GM18909 (cell line): ENCODE measurements around the gene SLC29A1.
"Not testable (repeated sequence)": the region's sequence is repeated elsewhere in the genome, so short reads cannot be mapped to it uniquely, and the experiment has no call there.

Experiments used
- ATAC-seq: cut with Tn5 transposase; IDR thresholded peaks from one replicate; pipeline ENCODE4 v1.9.1; 2021; ENCODE audit warnings: mild to moderate bottlenecking; ENCODE audit not compliant: unreplicated experiment, poor library complexity

Gene SLC29A1

DNA sequence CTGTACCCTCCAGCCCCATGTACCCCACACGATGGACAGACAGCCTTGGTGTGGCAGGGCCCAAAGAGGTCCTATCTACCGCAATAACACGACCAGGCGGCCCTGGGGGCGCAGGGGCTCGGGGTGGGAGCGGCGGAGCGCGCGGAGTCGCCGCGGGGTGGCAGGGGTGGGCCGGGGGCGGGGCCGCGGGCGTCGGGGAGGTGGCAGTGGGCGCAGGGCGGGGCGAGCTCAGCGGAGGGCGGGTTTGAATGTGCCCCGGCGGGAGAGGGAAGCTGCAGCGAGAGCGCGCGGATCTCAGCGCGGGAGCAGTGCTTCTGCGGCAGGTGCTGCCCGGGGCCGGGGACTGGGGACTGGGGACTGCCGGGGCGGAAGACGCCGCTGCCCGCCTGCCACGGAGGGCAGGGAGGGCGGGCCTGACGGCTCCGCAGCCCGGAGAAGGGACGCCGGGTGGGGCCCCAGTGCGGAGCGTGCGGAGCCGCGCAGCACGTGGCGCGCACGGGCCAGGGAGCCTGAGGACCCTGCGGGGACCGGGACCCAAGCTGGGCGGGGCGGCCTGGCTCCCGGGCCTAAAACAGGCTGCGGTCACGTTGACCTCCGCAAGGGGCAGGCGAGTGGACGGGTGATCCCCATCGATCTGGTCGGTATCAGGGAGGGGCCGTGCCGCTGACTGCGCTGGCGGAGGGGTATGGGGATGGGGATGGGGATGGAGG is at the start of gene SLC29A1:
SLC29A1 (plus strand) TSS at position 277 of the 710 bp plus-strand sequence. CDS start 3,719 bp downstream, outside the sequence.
- peak; percentile 43 for ATAC-seq

DNA sequence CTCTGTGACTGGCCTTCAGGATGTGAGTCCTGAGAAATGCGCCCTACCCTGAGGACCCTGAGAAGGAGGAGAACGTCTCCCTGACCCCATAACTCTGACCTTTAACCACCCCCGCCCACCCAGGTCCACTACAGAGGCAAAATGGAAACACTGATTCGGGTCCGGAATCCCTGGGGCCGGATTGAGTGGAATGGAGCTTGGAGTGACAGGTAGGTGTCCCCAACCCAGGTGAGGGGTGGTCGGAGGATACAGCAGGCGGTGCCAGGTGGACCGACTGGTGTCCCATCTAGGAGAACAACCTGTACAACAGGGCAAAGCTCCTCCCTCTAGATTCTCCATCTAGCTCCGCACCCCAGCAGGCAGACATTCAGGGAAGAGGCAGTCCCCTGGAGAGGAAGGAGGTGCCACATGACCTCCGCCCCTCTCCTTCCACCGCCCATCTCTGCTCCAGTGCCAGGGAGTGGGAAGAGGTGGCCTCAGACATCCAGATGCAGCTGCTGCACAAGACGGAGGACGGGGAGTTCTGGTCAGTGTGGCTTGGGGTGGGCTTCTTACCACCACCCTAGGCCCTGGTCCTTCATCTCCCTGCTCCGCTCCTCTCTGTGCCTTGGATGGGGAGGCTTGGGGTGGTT is 47.1 kb upstream of the SLC29A1 start:
- no peak for ATAC-seq

DNA sequence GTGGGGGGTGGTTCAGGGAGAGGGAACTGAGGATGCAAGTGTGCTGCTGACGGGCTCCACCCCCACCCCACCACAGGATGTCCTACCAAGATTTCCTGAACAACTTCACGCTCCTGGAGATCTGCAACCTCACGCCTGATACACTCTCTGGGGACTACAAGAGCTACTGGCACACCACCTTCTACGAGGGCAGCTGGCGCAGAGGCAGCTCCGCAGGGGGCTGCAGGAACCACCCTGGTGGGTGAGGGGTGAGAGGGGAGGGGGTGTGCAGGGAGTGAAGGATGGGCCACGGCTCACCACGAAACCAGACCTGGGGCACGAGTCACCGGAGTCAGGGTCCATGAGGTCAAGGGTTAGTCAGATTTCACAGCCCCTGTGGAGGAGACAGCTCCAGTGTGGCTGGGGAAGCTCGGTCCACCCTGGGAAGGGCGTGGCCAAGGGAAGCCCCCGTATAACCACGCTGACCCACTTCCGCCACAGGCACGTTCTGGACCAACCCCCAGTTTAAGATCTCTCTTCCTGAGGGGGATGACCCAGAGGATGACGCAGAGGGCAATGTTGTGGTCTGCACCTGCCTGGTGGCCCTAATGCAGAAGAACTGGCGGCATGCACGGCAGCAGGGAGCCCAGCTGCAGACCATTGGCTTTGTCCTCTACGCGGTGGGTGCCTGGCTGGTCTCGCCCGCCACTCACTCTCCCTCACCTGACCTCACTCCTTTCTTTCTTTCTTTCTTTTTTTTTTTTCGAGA is 46.5 kb upstream of the SLC29A1 start:
- ATAC-seq, result peak; percentile 59

GRCh38 chr6:44177691-44178423 is 45.5 kb upstream of the SLC29A1 start:
- ATAC-seq, result no peak

DNA sequence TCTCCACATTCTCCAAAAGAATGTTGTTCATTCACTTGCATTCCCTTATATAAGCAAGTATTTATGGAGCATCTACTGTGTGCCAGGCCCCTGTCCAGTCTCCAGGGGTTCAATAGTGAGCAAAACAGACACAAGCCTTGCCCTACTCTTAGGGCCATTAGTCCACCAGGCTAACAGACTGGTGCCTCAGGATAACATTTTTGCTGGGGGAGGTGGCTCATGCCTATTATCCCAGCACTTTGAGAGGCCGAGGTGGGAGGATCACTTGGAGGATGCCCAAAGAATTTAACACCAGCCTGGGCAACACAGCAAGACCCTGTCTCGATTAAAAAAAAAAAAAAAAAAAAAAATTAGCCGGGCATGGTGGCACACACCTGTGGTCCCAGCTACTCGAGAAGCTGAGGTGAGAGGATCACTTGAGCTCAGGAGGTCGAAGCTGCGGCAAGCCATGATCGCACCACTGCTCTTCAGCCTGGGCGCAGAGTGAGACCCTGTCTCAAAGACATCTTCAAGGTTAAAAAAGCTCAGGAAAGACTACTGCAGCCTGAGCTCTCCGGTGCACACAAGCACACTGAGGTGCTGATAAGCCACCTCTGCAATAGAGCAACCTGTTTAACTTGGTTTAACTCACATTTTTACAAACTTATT is 44.8 kb upstream of the SLC29A1 start:
- ATAC-seq, result no peak

DNA sequence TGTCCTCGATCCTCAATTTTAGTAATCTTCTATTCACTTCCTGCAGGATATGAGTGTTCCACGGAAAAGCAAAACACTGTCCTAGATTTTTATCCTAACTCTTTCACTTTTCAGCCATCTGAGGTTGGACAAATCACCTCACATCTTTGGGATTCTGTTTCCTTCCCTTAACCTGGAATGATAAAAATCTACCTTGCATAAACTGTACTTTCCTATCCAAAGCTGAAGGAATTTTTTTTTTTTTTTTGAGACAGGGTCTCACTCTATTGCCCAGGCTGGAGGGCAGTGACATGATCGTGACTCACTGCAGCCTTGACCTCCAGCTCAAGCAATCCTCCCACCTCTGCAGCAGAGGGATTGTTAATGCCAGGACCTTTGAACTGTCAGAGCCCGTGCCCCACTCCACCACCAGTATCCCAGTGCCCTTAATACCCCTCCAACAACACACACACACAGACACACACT is 44.3 kb upstream of the SLC29A1 start:
- ATAC-seq, result no peak

DNA sequence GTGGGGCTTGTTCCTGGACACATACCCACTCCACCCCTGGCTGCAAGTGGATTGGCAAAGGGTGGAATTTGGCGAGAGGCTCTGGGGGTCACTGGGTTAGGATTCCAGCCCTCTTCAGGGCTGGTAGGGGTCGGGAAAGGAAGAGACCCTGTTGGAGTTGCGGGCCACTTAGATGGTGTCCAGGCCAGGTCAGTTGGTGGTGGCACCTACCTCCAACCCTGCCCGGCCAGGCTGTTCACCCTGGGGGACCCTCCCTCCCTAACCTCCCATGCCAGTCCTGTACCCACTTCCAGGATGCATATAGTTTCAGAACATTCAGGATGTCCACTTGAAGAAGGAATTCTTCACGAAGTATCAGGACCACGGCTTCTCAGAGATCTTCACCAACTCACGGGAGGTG is 43.7 kb upstream of the SLC29A1 start:
- ATAC-seq, result no peak

DNA sequence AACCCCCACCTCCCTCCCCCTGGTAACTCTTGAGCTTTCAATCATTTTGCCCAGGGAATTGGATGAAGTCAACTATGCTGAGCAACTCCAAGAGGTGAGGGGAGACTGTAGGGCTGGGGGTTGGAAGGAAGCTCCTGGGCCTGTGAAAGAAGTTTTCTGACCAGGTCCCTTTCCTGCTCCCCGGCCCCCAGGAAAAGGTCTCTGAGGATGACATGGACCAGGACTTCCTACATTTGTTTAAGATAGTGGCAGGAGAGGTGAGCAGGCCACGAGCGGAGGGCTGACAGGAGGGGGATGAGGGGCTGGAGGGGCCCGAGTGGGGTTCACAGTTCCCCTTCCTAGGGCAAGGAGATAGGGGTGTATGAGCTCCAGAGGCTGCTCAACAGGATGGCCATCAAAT is 43.0 kb upstream of the SLC29A1 start:
- ATAC-seq, result no peak

GRCh38 chr6:44180886-44181285 is 42.5 kb upstream of the SLC29A1 start:
- ATAC-seq, result no peak

DNA sequence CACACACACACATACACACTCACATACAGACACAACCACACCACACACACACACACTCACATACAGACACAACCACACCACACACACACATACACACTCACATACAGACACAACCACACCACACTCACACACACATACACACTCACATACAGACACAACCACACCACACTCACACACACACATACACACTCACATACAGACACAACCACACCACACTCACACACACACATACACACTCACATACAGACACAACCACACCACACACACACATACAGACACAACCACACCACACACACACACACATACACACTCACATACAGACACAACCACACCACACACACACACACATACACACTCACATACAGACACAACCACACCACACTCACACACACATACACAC is 41.6 kb upstream of the SLC29A1 start:
- not testable (repeated sequence) for ATAC-seq

DNA sequence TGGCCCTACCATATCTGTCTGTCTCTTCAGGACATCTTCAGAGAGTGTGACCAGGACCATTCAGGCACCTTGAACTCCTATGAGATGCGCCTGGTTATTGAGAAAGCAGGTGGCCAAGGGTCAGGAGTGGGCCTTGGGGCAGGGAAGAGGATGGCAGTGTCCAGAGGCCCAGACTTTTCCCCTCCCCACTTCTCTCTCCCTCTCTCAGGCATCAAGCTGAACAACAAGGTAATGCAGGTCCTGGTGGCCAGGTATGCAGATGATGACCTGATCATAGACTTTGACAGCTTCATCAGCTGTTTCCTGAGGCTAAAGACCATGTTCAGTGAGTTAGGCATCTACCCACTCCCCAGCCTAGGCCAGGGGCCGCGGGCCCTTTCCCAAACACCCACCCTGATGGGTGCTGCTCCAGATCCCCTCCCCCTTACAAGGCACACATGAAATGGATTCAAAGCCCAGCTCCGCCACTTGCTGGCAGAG is 40.4 kb upstream of the SLC29A1 start:
- ATAC-seq, result no peak

DNA sequence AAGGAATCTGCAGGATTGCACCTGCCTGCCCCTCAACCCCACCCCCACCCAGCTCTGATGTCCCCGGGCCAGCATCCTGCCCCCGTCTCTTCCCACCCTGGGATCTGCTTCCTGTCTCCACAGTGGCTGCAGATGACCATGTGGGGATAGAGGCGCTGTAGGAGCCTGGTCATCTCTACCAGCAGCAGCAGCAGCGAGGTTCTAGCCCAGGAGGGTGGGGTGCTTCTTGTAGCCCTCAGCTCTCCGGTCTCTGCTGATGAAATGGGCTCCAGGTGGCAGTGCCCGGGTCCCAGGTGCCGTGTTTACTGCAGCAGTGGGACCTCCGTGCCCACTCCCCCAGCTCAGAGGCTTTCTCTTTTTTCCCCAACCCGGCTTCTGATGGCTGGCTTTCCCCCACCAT is 39.6 kb upstream of the SLC29A1 start:
- ATAC-seq, result no peak

- ATAC-seq, result not testable (repeated sequence)
Observed at GRCh38 chr6:44185356-44185755, 38.0 kb upstream of the SLC29A1 start.

- ATAC-seq, result no peak
Observed at GRCh38 chr6:44185953-44186634, 37.3 kb upstream of the SLC29A1 start.

GRCh38 chr6:44186635-44187025 is 36.8 kb upstream of the SLC29A1 start:
- ATAC-seq, result no peak

DNA sequence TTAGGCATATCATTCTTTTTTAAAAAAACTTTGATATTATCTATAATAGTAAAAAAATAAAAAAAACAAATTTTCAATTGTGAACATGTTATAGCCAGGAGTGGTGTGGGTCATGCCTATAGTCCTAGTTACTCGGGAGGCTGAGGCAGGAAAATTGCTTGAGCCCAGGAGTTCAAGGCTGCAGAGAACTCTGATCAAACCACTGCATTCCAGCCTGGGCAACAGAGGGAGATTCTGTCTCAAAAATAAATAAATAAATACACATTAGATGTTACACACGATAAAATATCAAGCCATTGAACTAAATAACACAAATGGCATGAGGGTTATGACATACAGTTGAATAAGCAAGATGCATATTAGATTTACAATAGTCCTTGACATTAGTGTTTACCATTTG is 34.6 kb upstream of the SLC29A1 start:
- no peak for ATAC-seq

DNA sequence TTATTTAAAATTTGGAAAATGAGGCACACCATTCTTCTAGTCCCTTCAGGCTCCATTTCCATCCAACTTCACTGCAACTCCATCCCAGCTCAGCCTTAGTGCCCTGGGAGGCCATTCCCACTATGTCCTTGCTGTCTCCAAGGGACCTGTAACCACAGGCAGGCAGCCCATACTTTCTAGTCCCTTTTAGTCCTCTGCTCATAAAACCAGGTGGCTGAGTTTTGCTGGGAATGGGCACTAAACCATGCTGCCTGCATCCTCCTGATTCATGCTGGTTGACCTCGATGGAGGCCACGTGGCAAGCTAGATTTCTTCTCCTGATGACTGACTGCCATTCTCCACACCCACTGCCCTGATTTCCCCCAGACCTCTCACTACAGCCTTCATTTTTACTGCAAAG is 34.1 kb upstream of the SLC29A1 start:
- ATAC-seq, result no peak

GRCh38 chr6:44190715-44191114 is 32.7 kb upstream of the SLC29A1 start:
- no peak for ATAC-seq

DNA sequence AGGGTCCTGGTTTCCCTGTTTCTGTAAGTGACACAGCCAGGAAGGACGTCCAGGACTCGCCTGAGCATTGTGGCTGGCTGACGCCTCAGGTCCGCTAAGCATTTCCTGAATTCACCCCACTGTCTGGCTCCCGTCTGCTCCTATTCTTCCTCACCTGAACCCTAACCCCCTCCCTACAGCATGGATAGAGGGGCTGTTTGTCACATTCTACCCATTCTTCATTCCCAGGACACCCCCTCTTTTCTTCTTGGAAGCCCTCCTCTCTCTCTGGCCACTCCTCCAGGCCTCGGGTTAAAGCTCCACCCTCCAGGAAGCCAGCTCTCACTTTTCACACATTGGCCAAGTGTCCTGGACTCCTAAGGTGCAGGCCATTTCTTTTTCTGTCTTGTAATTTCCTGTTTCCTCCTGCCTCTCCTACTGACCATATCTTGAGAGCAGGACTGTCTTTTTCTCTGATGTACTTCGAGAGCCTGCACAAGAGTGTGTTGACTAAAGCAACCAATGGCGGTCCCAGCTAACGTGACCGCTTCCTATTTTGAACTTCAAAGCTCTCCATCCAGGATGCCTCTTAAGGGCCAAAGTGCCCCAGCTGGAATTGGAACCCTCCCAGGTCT is 30.9 kb upstream of the SLC29A1 start:
- no peak for ATAC-seq
